WI38 (cell line): Measurements from ENCODE around the gene SHH.

ENCODE experiments used
- H3K4me3 ChIP-seq: 2 replicates; pipeline ENCODE4 v1.5.1; 2011; ENCODE audit warnings: low read depth, mild to moderate bottlenecking, control low read depth, low read length
- TF ChIP-seq, protein P1 (sequence below): IDR thresholded peaks from 2 replicates; pipeline ENCODE4 v1.5.1; 2012; ENCODE audit warnings: low read depth, mild to moderate bottlenecking, control low read depth, low read length

Gene SHH

DNA sequence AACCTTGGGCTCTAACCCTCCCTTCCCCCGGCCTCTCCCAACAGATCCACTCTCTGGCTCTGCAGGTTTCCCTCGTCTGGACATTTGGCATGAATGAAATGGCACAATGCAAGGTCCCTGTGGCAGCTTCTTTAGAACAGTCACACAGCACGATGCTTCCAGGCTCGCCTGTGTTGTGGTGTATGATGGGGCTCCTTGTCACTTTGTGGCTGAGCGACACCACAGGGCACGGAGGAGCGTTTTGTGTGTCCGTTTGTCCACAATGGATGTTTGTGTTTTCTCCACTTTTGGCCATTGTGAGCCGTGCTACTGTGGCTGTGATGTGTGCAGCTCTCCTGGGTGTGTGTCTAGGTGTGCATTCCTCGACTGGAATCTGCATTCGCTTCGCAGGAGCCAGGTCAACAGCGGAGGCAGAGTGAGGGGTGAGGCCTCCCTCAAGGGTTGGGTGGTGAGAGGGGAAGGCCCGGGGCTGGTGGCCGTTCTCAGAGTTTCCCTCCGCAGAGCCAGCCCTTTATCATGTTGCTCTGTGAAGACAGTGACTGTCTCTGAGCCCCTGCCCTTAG is 22.3 kb upstream of the SHH start:
- TF ChIP-seq, protein P1, sequence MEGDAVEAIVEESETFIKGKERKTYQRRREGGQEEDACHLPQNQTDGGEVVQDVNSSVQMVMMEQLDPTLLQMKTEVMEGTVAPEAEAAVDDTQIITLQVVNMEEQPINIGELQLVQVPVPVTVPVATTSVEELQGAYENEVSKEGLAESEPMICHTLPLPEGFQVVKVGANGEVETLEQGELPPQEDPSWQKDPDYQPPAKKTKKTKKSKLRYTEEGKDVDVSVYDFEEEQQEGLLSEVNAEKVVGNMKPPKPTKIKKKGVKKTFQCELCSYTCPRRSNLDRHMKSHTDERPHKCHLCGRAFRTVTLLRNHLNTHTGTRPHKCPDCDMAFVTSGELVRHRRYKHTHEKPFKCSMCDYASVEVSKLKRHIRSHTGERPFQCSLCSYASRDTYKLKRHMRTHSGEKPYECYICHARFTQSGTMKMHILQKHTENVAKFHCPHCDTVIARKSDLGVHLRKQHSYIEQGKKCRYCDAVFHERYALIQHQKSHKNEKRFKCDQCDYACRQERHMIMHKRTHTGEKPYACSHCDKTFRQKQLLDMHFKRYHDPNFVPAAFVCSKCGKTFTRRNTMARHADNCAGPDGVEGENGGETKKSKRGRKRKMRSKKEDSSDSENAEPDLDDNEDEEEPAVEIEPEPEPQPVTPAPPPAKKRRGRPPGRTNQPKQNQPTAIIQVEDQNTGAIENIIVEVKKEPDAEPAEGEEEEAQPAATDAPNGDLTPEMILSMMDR, result no peak
- no peak overlapping the region for H3K4me3 ChIP-seq

DNA sequence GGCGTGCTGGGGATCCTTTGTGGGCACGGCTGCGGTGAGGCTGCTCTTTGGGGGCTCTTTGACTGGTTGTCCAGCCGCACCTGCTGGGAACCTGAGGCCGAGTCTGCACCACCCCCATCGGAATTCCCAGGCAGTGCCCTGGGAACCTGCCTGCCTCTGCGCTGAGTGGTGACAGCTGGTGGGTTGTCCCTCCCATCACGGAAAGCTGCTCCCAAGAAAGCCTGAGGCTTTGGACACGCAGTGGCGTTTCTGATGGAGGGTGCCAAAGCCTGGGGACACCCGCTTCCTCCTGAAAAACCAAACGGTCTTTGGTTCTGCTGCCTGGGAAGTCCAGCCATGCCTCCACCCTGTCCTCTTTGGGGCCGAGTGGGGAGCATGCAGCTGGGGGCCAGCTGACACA is 21.4 kb upstream of the SHH start:
- TF ChIP-seq, protein P1, result no peak
- H3K4me3 ChIP-seq, result no peak overlapping the region

DNA sequence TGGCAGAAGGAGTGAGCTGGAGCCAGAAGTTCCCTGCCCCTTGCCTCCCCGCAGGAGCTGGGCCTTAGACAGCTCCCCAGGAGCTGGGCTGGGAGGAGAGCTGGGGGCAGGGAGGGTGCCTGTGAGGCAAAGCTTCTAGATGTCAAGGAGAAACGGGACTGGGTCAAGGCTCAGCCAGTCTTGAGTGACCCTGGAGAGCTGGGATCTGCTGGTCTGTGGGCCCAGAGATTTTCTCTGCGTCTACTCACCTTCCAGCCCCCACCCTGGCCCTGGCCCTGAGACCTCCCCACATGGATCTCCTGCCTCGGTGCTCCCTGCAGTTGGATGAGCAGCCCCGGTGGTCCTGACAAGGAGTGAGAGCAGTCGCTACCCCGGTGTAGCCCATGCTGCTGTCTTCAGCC is 20.3 kb upstream of the SHH start:
- H3K4me3 ChIP-seq, result no peak overlapping the region
- TF ChIP-seq, protein P1, result no peak

DNA sequence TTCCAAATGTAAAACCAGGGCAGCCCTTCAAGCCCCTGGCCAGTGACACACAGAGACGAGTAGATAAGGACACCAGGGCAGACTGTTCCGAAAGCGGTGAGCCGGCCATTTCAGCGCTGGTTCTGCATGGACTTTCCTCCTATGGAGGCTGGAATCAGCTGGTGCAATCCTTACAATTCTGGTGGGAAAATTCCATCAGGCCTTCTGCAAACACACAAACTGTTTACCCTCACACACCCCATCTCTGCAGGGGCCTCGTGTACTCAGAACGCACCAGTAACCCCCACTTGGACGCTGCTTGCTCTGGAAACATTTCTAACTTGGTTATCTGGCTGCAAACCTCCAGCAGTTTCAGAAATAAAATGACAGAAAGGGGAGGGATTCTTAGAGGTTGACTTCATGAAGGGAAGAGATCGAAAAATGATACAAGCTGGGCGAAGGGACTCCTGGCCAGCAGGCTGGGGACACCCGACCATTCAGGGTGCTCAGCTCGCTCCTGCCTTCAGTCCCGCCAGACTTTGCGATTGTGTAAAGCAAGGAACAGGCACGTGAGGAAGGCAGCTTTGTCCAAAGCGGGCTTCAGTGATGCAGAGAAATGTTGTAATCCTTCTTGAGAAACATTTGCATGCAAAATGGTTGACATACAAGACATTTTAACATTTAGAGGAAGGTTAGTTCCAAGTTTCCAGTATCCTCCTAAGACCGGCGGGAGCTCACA is 19.7 kb upstream of the SHH start:
- TF ChIP-seq, protein P1, result no peak
- H3K4me3 ChIP-seq, result no peak overlapping the region

DNA sequence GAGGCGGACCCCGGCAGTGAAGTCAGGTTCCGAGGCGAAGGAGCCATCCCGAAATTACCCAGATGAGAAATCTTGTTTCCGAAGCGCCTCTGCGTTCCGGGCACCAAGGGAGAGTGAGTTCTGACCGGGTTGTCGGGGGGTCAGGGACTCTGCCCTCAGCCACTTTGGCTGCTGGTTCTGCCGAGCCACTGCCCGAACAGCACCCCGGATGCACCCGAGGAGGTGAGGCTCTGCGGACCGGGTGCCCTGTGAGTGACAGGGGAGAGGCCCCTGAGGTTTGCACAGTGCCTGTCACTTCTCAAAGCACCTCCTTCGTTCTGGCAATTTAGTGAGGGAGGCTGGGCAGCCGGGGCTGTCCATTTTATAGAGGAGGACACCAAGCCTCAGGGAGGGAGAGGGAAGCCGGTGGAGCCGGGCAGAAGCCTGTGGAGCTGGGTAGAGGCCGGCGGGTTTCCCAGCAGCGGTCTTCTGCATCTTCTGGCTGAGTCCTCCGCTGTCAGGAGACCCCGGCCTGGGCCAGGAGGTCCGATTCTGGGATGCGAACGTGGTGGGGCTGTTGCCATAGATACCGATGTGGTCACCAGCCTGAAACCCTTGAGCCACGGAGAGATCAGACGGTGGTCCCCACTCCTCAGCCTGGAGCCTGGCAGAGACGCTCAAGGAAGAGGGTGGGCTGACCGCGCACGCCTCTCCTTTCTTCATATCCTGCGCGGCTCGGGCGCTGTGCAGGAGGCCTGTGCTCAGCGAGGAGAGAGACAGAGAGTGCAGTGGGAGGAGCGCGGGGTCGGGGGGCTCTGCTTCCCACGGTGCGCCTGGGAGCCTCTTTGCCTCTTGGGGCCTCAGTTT is 18.9 kb upstream of the SHH start:
- TF ChIP-seq, protein P1, result no peak

DNA sequence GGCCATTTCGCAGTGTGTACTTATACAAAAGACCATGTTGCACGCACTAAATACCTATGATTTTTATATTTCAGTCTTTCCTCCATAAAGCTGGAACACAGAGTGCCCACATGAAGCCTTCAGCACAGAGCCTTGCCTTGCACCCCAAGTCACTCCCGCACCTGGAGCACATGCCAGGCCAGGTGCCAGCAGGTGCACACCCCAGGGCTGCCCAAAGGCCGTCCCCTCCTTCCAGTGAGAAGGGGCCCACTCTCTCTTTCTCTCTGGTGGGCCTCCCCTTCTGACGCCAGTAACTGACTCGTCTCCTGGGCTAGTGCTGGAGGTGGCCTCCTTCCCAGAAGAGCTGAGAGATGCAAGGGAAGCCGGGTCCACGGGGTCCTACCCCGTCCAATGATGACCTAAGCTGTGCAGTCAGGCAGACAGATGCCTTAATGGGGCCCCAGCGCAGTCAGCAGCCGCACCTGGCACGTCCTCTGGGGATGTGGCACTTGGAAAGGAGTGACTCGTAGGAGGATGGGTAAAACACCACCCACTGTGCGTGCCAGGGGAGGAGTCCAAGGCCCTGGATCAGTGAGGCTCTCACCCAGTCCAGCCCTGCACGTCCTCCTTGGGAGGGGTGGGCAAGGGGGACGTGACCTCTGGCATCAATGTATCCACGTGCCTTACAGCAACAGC is 17.7 kb upstream of the SHH start:
- no peak overlapping the region for H3K4me3 ChIP-seq
- TF ChIP-seq, protein P1, result no peak

More for the DNA sequence above, 18.9 kb upstream of the SHH start:
- H3K4me3 ChIP-seq, result no peak overlapping the region
